ENCODE data around the gene AP1M2.

GRCh38 chr19:10523135-10523636 lies 63.9 kb downstream of the AP1M2 start:
- no peak for TF ChIP-seq CTCF (IDR thresholded peaks at IDR 0.05)
- no peak for TF ChIP-seq POLR2A (IDR thresholded peaks at IDR 0.05)

Data from esophagus squamous epithelium (tissue), 4 donors.